Measurements from ENCODE around the gene DECR2.

DECR2 gene

GRCh38 chr16:391885-392335, 9.8 kb upstream of the DECR2 start:
- Mint-ChIP-seq H3K36me3 (ENCODE audit: insufficient read depth) (peaks cover 7% of the 10 kb centered on the region), H3K9me3 (no peaks in the 10 kb centered on the region), H3K27me3 (no peaks in the 10 kb centered on the region), H3K4me3 (peak overlapping the region; percentile 38), H3K4me1 (peaks cover 21% of the 10 kb centered on the region), H3K27ac (ENCODE audit: low read depth) (peak overlapping the region; percentile 79)
- DNase-seq (ENCODE audit: low spot score in 2 of 2) (peak; percentile 63 to 73), ATAC-seq (replicated peaks; ENCODE audit: extremely low read depth, poor library complexity, severe bottlenecking) (peak; percentile 95)

GRCh38 chr16:392450-393030, 9.1 kb upstream of the DECR2 start:
- DNase-seq (ENCODE audit: low spot score in 2 of 2): no peak
- H3K9me3 Mint-ChIP-seq: no peaks in the 10 kb centered on the region
- H3K4me1 Mint-ChIP-seq: peaks cover 21% of the 10 kb centered on the region
- ATAC-seq (replicated peaks; ENCODE audit: extremely low read depth, poor library complexity, severe bottlenecking): peak; percentile 31
- peak overlapping the region; percentile 79 for H3K27ac Mint-ChIP-seq (ENCODE audit: low read depth)
- H3K36me3 Mint-ChIP-seq (ENCODE audit: insufficient read depth): peaks cover 6% of the 10 kb centered on the region
- peak overlapping the region; percentile 38 for H3K4me3 Mint-ChIP-seq
- H3K27me3 Mint-ChIP-seq: no peaks in the 10 kb centered on the region

- Mint-ChIP-seq H3K36me3 (ENCODE audit: insufficient read depth) (peaks cover 7% of the 10 kb centered on the region), H3K4me3 (peak overlapping the region; percentile 70), H3K9me3 (no peaks in the 10 kb centered on the region), H3K27ac (ENCODE audit: low read depth) (no peak overlapping the region), H3K27me3 (no peaks in the 10 kb centered on the region), H3K4me1 (peaks cover 34% of the 10 kb centered on the region)
- DNase-seq (ENCODE audit: low spot score in 2 of 2) (no peak), ATAC-seq (replicated peaks; ENCODE audit: extremely low read depth, poor library complexity, severe bottlenecking) (no peak)
Measured at GRCh38 chr16:396199-396598, 5.5 kb upstream of the DECR2 start.

GRCh38 chr16:396605-397004, 5.1 kb upstream of the DECR2 start:
- Mint-ChIP-seq H3K4me3 (peak overlapping the region; percentile 70), H3K27me3 (no peaks in the 10 kb centered on the region), H3K9me3 (no peaks in the 10 kb centered on the region), H3K4me1 (peaks cover 34% of the 10 kb centered on the region), H3K27ac (ENCODE audit: low read depth) (no peak overlapping the region), H3K36me3 (ENCODE audit: insufficient read depth) (peaks cover 9% of the 10 kb centered on the region)
- no peak for DNase-seq (ENCODE audit: low spot score in 2 of 2)
- no peak for ATAC-seq (replicated peaks; ENCODE audit: extremely low read depth, poor library complexity, severe bottlenecking)

GRCh38 chr16:397135-397661, 4.5 kb upstream of the DECR2 start, which contains the start of gene NME4:
TSS of gene NME4 (plus strand) at chr16:397199. CDS start at chr16:397223, 24 bp downstream.
- no peaks in the 10 kb centered on the region for H3K27me3 Mint-ChIP-seq
- DNase-seq (ENCODE audit: low spot score in 2 of 2) (no peak), ATAC-seq (replicated peaks; ENCODE audit: extremely low read depth, poor library complexity, severe bottlenecking) (no peak)
- H3K9me3 Mint-ChIP-seq: no peaks in the 10 kb centered on the region
- peak within 1 kb of the TSS; percentile 70 for H3K4me3 Mint-ChIP-seq
- H3K36me3 Mint-ChIP-seq (ENCODE audit: insufficient read depth): peaks cover 6% of the 10 kb centered on the region
- H3K27ac Mint-ChIP-seq (ENCODE audit: low read depth): peak within 1 kb of the TSS; percentile 51
- H3K4me1 Mint-ChIP-seq: peaks cover 28% of the 10 kb centered on the region

GRCh38 chr16:397736-398332, 3.9 kb upstream of the DECR2 start:
- Mint-ChIP-seq H3K27ac (ENCODE audit: low read depth) (peak overlapping the region; percentile 51), H3K9me3 (no peaks in the 10 kb centered on the region), H3K4me1 (peaks cover 21% of the 10 kb centered on the region), H3K4me3 (peak overlapping the region; percentile 67), H3K36me3 (ENCODE audit: insufficient read depth) (peaks cover 6% of the 10 kb centered on the region), H3K27me3 (no peaks in the 10 kb centered on the region)
- DNase-seq (ENCODE audit: low spot score in 2 of 2) (no peak), ATAC-seq (replicated peaks; ENCODE audit: extremely low read depth, poor library complexity, severe bottlenecking) (no peak)

GRCh38 chr16:398561-399339, 2.9 kb upstream of the DECR2 start:
- Mint-ChIP-seq H3K36me3 (ENCODE audit: insufficient read depth) (peaks cover 8% of the 10 kb centered on the region), H3K4me1 (peaks cover 21% of the 10 kb centered on the region), H3K27ac (ENCODE audit: low read depth) (peak overlapping the region; percentile 51), H3K4me3 (peak overlapping the region; percentile 67), H3K9me3 (no peaks in the 10 kb centered on the region), H3K27me3 (no peaks in the 10 kb centered on the region)
- ATAC-seq (replicated peaks; ENCODE audit: extremely low read depth, poor library complexity, severe bottlenecking): no peak
- no peak for DNase-seq (ENCODE audit: low spot score in 2 of 2)

- H3K4me1 Mint-ChIP-seq: peaks cover 21% of the 10 kb centered on the region
- DNase-seq (ENCODE audit: low spot score in 2 of 2) (no peak), ATAC-seq (replicated peaks; ENCODE audit: extremely low read depth, poor library complexity, severe bottlenecking) (no peak)
- peaks cover 8% of the 10 kb centered on the region for H3K36me3 Mint-ChIP-seq (ENCODE audit: insufficient read depth)
- H3K27me3 Mint-ChIP-seq: no peaks in the 10 kb centered on the region
- H3K9me3 Mint-ChIP-seq: no peaks in the 10 kb centered on the region
- H3K4me3 Mint-ChIP-seq: peak overlapping the region; percentile 82
- H3K27ac Mint-ChIP-seq (ENCODE audit: low read depth): no peak overlapping the region
Measured at GRCh38 chr16:399340-400019, 2.2 kb upstream of the DECR2 start.

GRCh38 chr16:400061-400591, 1.6 kb upstream of the DECR2 start:
- Mint-ChIP-seq H3K4me1 (peaks cover 21% of the 10 kb centered on the region), H3K4me3 (peak overlapping the region; percentile 82), H3K9me3 (no peaks in the 10 kb centered on the region), H3K27ac (ENCODE audit: low read depth) (peak overlapping the region; percentile 88), H3K27me3 (no peaks in the 10 kb centered on the region), H3K36me3 (ENCODE audit: insufficient read depth) (peaks cover 8% of the 10 kb centered on the region)
- ATAC-seq (replicated peaks; ENCODE audit: extremely low read depth, poor library complexity, severe bottlenecking): no peak
- no peak for DNase-seq (ENCODE audit: low spot score in 2 of 2)

GRCh38 chr16:404971-405486, 3.3 kb downstream of the DECR2 start:
- Mint-ChIP-seq H3K4me1 (peaks cover 8% of the 10 kb centered on the region), H3K9me3 (no peaks in the 10 kb centered on the region), H3K27ac (ENCODE audit: low read depth) (no peak overlapping the region), H3K27me3 (no peaks in the 10 kb centered on the region), H3K36me3 (ENCODE audit: insufficient read depth) (peaks cover 8% of the 10 kb centered on the region), H3K4me3 (no peak overlapping the region)
- ATAC-seq (replicated peaks; ENCODE audit: extremely low read depth, poor library complexity, severe bottlenecking) (no peak), DNase-seq (ENCODE audit: low spot score in 2 of 2) (no peak)

- no peaks in the 10 kb centered on the region for H3K27me3 Mint-ChIP-seq
- no peak overlapping the region for H3K27ac Mint-ChIP-seq (ENCODE audit: low read depth)
- ATAC-seq (replicated peaks; ENCODE audit: extremely low read depth, poor library complexity, severe bottlenecking) (no peak), DNase-seq (ENCODE audit: low spot score in 2 of 2) (no peak)
- H3K9me3 Mint-ChIP-seq: no peaks in the 10 kb centered on the region
- no peak overlapping the region for H3K4me3 Mint-ChIP-seq
- peaks cover under 1% of the 10 kb centered on the region for H3K4me1 Mint-ChIP-seq
- H3K36me3 Mint-ChIP-seq (ENCODE audit: insufficient read depth): peaks cover 6% of the 10 kb centered on the region
Measured at GRCh38 chr16:405548-406506, 4.1 kb downstream of the DECR2 start.
